Ascending aorta (tissue), 2 donors: ENCODE data around the gene PPP5C. TPM values are rescaled to one million over a fixed set of nuclear protein-coding genes. Genes with fewer than 3 reads are reported as not detected.
"Not testable (repeated sequence)": the region's sequence is repeated elsewhere in the genome, so short reads cannot be mapped to it uniquely, and the experiment has no call there.

Experiments
- DNase-seq, 2 donors: peaks; one replicate each; pipeline ENCODE4 v3.0.0-alpha.2; 2019; ENCODE audit warnings: low spot score in 2 of 2
- H3K27ac ChIP-seq, 2 donors: fragments of 200-600 bp; sonication (generic); one replicate each; pipeline ENCODE4 v1.5.1; 2016 to 2017; ENCODE audit warnings: mild to moderate bottlenecking in 1 of 2
- H3K27me3 ChIP-seq: fragments of 200-600 bp; sonication (generic); one replicate; pipeline ENCODE4 v1.5.1; 2017
- H3K36me3 ChIP-seq, 2 donors: fragments of 200-600 bp; sonication (generic); one replicate each; pipeline ENCODE4 v1.5.1; 2016
- H3K4me1 ChIP-seq, 2 donors: fragments of 200-600 bp; sonication (generic); one replicate each; pipeline ENCODE4 v1.5.1; 2016 to 2017; ENCODE audit warnings: mild to moderate bottlenecking in 1 of 2
- H3K4me3 ChIP-seq, 2 donors: fragments of 200-600 bp; sonication (generic); one replicate each; pipeline ENCODE4 v1.5.1; 2016 to 2017; ENCODE audit warnings: mild to moderate bottlenecking in 1 of 2
- H3K9me3 ChIP-seq, 2 donors: fragments of 200-600 bp; sonication (generic); one replicate each; pipeline ENCODE4 v1.5.1; 2016
- CTCF ChIP-seq, 3 experiments: fragments of 200-600 bp in 2 of 3; fragments of 450-650 bp in 1 of 3; sonication (generic) in 2 of 3; IDR thresholded peaks; one replicate each; pipeline ENCODE4 v1.5.1; 2016 to 2019; ENCODE audit warnings: antibody characterized with exemption in 3 of 3, mild to moderate bottlenecking in 1 of 3, moderate library complexity in 1 of 3
- intact Hi-C: fragments of 100-400 bp; cut with DNase I; formaldehyde crosslinking; loops from one replicate; pipeline ENCODE4 v1.15.1; 2023
- total RNA-seq: library from RNA; depleted of rRNA; stranded (reverse); fragments of >200 nt; gene quantifications from one replicate; pipeline ENCODE4 v1.1.0, GENCODE V29; 2016

The PPP5C gene
- total RNA-seq, 1 donor from 2014 or later = 96.1 TPM

GRCh38 chr19:46321653-46322052 is 25.2 kb upstream of the PPP5C start:
- intact Hi-C loops = no loop called here
- no peak overlapping the region for H3K4me3 ChIP-seq

GRCh38 chr19:46323227-46323626 is 23.7 kb upstream of the PPP5C start:
- H3K27ac ChIP-seq, intact Hi-C loops, DNase-seq, H3K9me3 ChIP-seq, H3K27me3 ChIP-seq, H3K4me3 ChIP-seq: not testable (repeated sequence)
- Histone ChIP-seq H3K4me1 (peaks cover 9 to 18% of the 10 kb centered on the region in 2 donors), H3K36me3 (peaks cover 84 to 85% of the 10 kb centered on the region in 2 donors)

More at GRCh38 chr19:46321653-46322052, 25.2 kb upstream of the PPP5C start:
- no peak for DNase-seq
- Histone ChIP-seq H3K36me3 (peaks cover 80% of the 10 kb centered on the region in 2 donors), H3K27me3 (no peaks in the 10 kb centered on the region), H3K9me3 (no peaks in the 10 kb centered on the region), H3K4me1 (peaks cover 9 to 21% of the 10 kb centered on the region in 2 donors), H3K27ac (peak overlapping the region in 1 of 2 donors; percentile 75)
- no peak for TF ChIP-seq CTCF (IDR thresholded peaks at IDR 0.05)

GRCh38 chr19:46324277-46324676 is 22.6 kb upstream of the PPP5C start:
- Histone ChIP-seq H3K27me3 (no peaks in the 10 kb centered on the region), H3K4me1 (peaks cover 1 to 8% of the 10 kb centered on the region in 2 donors), H3K36me3 (peaks cover 90 to 91% of the 10 kb centered on the region in 2 donors), H3K9me3 (peaks cover 0 to 6% of the 10 kb centered on the region in 2 donors), H3K27ac (no peak overlapping the region), H3K4me3 (no peak overlapping the region)
- no peak for TF ChIP-seq CTCF (IDR thresholded peaks at IDR 0.05)
- DNase-seq = no peak
- intact Hi-C loops = no loop called here

GRCh38 chr19:46326608-46327007 is 20.3 kb upstream of the PPP5C start:
- intact Hi-C loops = no loop called here
- Histone ChIP-seq H3K9me3 (peaks cover 0 to 6% of the 10 kb centered on the region in 2 donors), H3K27me3 (no peaks in the 10 kb centered on the region), H3K27ac (no peak overlapping the region), H3K4me3 (no peak overlapping the region), H3K36me3 (peaks cover 96 to 97% of the 10 kb centered on the region in 2 donors), H3K4me1 (no peaks in the 10 kb centered on the region)
- no peak for DNase-seq
- TF ChIP-seq CTCF (IDR thresholded peaks at IDR 0.05) = no peak

- H3K4me3 ChIP-seq = no peak overlapping the region
- H3K36me3 ChIP-seq = peaks cover 95 to 96% of the 10 kb centered on the region in 2 donors
- TF ChIP-seq CTCF (IDR thresholded peaks at IDR 0.05) = no peak
- H3K9me3 ChIP-seq = peaks cover 0 to 6% of the 10 kb centered on the region in 2 donors
- H3K27ac ChIP-seq = no peak overlapping the region
- no peaks in the 10 kb centered on the region for H3K27me3 ChIP-seq
- no peak for DNase-seq
- no peaks in the 10 kb centered on the region for H3K4me1 ChIP-seq
- intact Hi-C loops = no loop called here
Measured at GRCh38 chr19:46328079-46328478, 18.8 kb upstream of the PPP5C start.

GRCh38 chr19:46330319-46330918 is 16.5 kb upstream of the PPP5C start:
- H3K27ac ChIP-seq = no peak overlapping the region
- H3K4me3 ChIP-seq = no peak overlapping the region
- peaks cover 0 to 6% of the 10 kb centered on the region in 2 donors for H3K9me3 ChIP-seq
- H3K27me3 ChIP-seq = no peaks in the 10 kb centered on the region
- H3K36me3 ChIP-seq = peaks cover 84% of the 10 kb centered on the region in 2 donors
- intact Hi-C loops = loop anchor here (5.0 kb wide), 1 partner anchor 48 kb away; no protein-coding TSS in a partner anchor
- TF ChIP-seq CTCF (IDR thresholded peaks at IDR 0.05) = no peak
- no peaks in the 10 kb centered on the region for H3K4me1 ChIP-seq
- no peak for DNase-seq
